SK-N-MC (cell line): ENCODE data around the gene GRM8.

ENCODE experiments used
- EZH2 ChIP-seq: fragments of 200-600 bp; sonication (generic); IDR thresholded peaks from one replicate; pipeline ENCODE4 v1.6.1; 2017; ENCODE audit warnings: antibody characterized with exemption
- POLR2AphosphoS5 ChIP-seq: IDR thresholded peaks from 2 replicates; pipeline ENCODE4 v1.6.1; 2012; ENCODE audit warnings: mild to moderate bottlenecking, low read depth, low read length, borderline replicate concordance

DNA sequence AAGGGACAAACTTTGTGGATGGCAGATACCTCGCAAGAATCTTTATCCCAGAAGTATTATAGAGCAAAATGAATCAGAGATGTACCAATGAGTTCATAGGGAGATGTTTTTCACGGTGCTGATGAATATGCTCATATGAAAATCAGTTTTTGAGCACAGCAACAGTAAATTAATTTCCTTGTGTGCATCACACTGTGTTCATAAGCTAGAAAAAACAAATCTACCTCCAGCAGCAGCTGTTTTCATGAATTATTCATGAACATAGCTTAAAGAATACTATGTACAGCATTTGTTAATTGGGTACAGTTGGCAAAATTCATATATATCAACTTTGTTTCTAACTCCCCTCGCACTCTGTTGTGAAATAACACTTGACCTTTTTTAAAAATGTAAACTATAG, 809.8 kb downstream of the GRM8 start:
- TF ChIP-seq EZH2 = no peak
- TF ChIP-seq POLR2AphosphoS5 = no peak
